ENCODE measurements around the gene NDUFV2. TPM values are rescaled to one million over a fixed set of nuclear protein-coding genes. Genes with fewer than 3 reads are reported as not detected.

The NDUFV2 gene
- total and polyA plus RNA-seq, 12 donors = 362 to 1,061 (median 482) TPM

DNA sequence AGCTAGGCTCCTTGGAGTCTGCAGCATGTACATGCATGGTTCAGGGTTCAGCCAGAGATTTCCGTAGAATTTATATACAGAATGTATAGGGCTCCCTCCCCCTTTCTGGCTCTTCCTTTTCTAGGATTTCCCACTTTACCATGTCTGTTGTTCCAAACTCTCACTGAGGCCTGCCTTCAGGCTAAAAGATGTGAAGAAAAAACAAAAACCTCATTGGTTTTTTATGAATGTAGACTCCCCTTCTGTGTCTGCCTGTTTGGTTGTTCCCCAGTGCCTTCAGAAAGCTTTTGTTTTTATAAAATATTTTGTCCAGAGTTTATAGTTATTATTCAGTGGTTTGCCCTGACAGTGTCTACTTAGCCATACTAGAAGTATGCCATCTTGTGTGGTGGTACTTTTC lies 3.6 kb downstream of the NDUFV2 start:
- TF ChIP-seq, protein P1, sequence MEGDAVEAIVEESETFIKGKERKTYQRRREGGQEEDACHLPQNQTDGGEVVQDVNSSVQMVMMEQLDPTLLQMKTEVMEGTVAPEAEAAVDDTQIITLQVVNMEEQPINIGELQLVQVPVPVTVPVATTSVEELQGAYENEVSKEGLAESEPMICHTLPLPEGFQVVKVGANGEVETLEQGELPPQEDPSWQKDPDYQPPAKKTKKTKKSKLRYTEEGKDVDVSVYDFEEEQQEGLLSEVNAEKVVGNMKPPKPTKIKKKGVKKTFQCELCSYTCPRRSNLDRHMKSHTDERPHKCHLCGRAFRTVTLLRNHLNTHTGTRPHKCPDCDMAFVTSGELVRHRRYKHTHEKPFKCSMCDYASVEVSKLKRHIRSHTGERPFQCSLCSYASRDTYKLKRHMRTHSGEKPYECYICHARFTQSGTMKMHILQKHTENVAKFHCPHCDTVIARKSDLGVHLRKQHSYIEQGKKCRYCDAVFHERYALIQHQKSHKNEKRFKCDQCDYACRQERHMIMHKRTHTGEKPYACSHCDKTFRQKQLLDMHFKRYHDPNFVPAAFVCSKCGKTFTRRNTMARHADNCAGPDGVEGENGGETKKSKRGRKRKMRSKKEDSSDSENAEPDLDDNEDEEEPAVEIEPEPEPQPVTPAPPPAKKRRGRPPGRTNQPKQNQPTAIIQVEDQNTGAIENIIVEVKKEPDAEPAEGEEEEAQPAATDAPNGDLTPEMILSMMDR (IDR thresholded peaks at IDR 0.05) = no peak
- Histone ChIP-seq H3K27me3 (no peaks in the 10 kb centered on the region), H3K9me3 (no peaks in the 10 kb centered on the region), H3K27ac (peak overlapping the region in 2 of 10 donors; percentile 11 to 98), H3K36me3 (no peaks in the 10 kb centered on the region), H3K4me1 (peaks cover 9 to 86% (median 81%) of the 10 kb centered on the region in 9 donors), H3K4me3 (peak overlapping the region in 5 of 10 donors; percentile 74 to 85 (median 81))
- intact Hi-C loops (cut with DNase I) = loop anchor here in 1 of 10 donors (5.0 kb wide), 1 partner anchor 36 kb away; no protein-coding TSS in a partner anchor
- no peak for DNase-seq
- 41 to 54% methylated on average over 1 of the region's 1 CpG for WGBS, 2 donors
- ATAC-seq = no peak

DNA sequence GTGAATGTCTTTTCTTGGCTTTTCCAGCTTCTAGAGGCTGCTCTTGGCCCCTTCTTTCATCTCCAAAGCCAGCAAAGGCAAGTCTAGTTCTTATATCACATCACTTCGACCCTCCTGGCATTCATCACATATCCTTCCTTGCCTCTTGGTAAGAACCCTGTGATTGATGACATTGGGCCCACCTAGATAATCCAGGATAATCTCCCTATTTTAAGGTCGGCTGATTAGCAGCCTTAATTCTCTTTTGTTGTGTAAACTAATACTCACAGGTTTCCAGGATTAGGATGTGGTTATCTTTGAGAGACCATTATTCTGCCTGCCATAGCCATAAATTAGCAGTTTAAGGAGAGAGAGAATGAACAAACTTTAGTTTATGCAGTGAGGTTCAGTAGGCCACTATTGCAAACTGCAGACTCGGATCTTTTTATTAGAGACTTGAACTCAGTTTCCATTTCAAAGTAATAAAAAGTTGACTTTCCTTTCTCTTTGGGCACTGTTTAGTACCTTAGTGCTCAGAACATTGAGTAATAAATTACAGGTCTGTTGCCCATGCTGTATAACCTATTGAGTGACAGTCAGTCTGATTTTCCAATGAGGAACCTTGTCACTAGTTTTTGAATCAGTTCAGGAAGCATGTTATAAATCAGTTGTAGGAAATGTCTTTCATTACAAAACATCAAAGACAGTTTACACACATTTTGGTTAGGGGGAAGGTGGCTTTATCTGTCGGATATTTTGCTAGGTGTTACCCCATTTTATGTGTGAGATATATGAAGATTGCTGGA lies 4.5 kb downstream of the NDUFV2 start:
- ATAC-seq = no peak
- DNase-seq = no peak
- H3K4me3 ChIP-seq = peak overlapping the region in 1 of 10 donors; percentile 3
- 29 to 37% methylated on average over 4 of the region's 4 CpGs for WGBS, 2 donors
- intact Hi-C loops (cut with DNase I) = loop anchor here in 1 of 10 donors (5.0 kb wide), 1 partner anchor 35 kb away; no protein-coding TSS in a partner anchor
- H3K9me3 ChIP-seq = no peaks in the 10 kb centered on the region
- H3K27ac ChIP-seq = peak overlapping the region in 2 of 10 donors; percentile 11 to 98
- peaks cover 9 to 86% (median 82%) of the 10 kb centered on the region in 9 donors for H3K4me1 ChIP-seq
- TF ChIP-seq, protein P1 (IDR thresholded peaks at IDR 0.05) = no peak
- H3K36me3 ChIP-seq = no peaks in the 10 kb centered on the region
- H3K27me3 ChIP-seq = no peaks in the 10 kb centered on the region

DNA sequence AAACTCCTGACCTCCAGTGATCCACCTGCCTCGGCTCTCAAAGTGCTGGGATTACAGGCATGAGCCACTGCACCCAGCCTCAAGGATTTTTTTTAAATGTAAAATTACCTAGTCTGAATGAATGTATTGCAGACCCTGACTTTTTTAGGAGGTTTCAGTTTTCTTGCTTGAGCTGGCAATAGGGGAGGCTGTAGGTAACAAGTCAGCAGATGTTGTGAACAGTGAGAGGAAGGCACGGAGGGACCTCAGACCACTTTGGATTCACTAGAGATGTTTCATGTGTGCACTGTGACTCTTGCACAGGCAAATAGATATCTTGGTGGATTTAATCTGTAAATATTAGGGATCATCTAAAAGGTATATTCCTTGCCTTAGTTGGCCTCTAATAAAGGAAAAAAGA lies 6.4 kb downstream of the NDUFV2 start:
- peaks cover 11 to 99% (median 90%) of the 10 kb centered on the region in 9 donors for H3K4me1 ChIP-seq
- DNase-seq (no peak), ATAC-seq (no peak)
- TF ChIP-seq, protein P1 (IDR thresholded peaks at IDR 0.05) = no peak
- H3K27me3 ChIP-seq = no peaks in the 10 kb centered on the region
- intact Hi-C loops (cut with DNase I) = loop anchor here in 1 of 10 donors (5.0 kb wide), 1 partner anchor 33 kb away; no protein-coding TSS in a partner anchor
- no peaks in the 10 kb centered on the region for H3K9me3 ChIP-seq
- H3K36me3 ChIP-seq = peaks cover 0 to 3% (median 0%) of the 10 kb centered on the region in 9 donors
- H3K27ac ChIP-seq = peak overlapping the region in 2 of 10 donors; percentile 53 to 63
- 69% methylated on average over 2 of the region's 2 CpGs for WGBS, 2 donors
- no peak overlapping the region for H3K4me3 ChIP-seq

DNA sequence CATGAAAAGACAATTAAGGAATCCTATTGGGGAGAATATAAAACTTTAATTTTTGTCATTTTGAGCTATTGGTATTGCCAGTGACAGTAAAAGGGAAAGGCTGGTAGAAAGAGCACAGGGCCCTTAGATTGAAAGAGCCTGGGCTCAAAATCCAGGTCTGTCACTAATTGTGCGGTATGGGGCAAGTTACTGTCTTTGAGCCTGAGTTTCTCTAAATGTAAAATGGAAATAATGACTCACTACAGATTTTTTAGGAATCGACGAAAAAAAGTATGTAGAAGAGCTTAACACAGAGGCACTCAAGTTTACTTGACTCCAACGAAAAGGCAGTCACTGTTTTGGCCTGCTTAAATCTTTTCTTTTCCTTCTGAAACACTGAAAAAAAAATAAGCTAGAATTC lies 7.0 kb downstream of the NDUFV2 start:
- 49 to 60% methylated on average over 4 of the region's 4 CpGs for WGBS, 2 donors
- Histone ChIP-seq H3K9me3 (no peaks in the 10 kb centered on the region), H3K27ac (peak overlapping the region in 3 of 10 donors; percentile 6 to 63 (median 53)), H3K27me3 (no peaks in the 10 kb centered on the region), H3K36me3 (peaks cover 0 to 3% (median 0%) of the 10 kb centered on the region in 9 donors), H3K4me1 (peaks cover 12 to 99% (median 90%) of the 10 kb centered on the region in 9 donors), H3K4me3 (no peak overlapping the region)
- TF ChIP-seq, protein P1 (IDR thresholded peaks at IDR 0.05) = no peak
- intact Hi-C loops (cut with DNase I) = loop anchor here in 1 of 10 donors (5.0 kb wide), 1 partner anchor 33 kb away; no protein-coding TSS in a partner anchor
- ATAC-seq = no peak
- no peak for DNase-seq
